SK-N-MC (cell line): Measurements from ENCODE around the gene ELAC2.

Source experiments
- EZH2 ChIP-seq: fragments of 200-600 bp; sonication (generic); IDR thresholded peaks from one replicate; pipeline ENCODE4 v1.6.1; 2017; ENCODE audit warnings: antibody characterized with exemption
- POLR2AphosphoS5 ChIP-seq: IDR thresholded peaks from 2 replicates; pipeline ENCODE4 v1.6.1; 2012; ENCODE audit warnings: mild to moderate bottlenecking, low read depth, low read length, borderline replicate concordance

GRCh38 chr17:13046361-13046760 lies 28.5 kb upstream of the ELAC2 start:
- TF ChIP-seq POLR2AphosphoS5 (no peak), EZH2 (no peak)
